HT1080 (cell line): Measurements from ENCODE around the gene MEGF8. TPM values are rescaled to one million over a fixed set of nuclear protein-coding genes. Genes with fewer than 3 reads are reported as not detected.

Experiments
- DNase-seq: peaks from one replicate; pipeline ENCODE4 v3.0.0-alpha.2; 2015; ENCODE audit warnings: low read depth
- total RNA-seq: library from RNA; depleted of rRNA; stranded (reverse); fragments of >200 nt; shearing (Covaris generic); gene quantifications from 2 replicates; pipeline ENCODE4 v1.2.3, GENCODE V29; 2014

Gene MEGF8
- total RNA-seq, 1 experiment from 2014 or later, result 13.2 TPM

DNA sequence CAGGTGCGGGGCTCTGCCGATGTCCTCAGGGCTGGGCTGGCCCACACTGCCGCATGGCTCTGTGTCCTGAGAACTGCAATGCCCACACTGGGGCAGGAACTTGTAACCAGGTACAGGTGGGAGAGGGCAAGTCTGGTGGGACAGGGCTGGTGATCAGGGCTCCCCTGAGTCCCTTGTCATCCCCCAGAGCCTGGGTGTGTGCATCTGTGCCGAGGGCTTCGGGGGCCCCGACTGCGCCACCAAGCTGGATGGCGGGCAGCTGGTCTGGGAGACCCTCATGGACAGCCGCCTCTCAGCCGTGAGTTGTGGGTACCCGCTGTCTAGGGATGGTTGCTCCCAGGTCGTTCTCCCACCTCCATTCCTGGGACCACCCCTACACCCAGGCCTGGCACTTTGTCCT, 30.5 kb downstream of the MEGF8 start:
- no peak for DNase-seq

- no peak for DNase-seq
Measured at GRCh38 chr19:42356686-42357085, 31.3 kb downstream of the MEGF8 start.

GRCh38 chr19:42357290-42357689, 31.9 kb downstream of the MEGF8 start:
- no peak for DNase-seq

DNA sequence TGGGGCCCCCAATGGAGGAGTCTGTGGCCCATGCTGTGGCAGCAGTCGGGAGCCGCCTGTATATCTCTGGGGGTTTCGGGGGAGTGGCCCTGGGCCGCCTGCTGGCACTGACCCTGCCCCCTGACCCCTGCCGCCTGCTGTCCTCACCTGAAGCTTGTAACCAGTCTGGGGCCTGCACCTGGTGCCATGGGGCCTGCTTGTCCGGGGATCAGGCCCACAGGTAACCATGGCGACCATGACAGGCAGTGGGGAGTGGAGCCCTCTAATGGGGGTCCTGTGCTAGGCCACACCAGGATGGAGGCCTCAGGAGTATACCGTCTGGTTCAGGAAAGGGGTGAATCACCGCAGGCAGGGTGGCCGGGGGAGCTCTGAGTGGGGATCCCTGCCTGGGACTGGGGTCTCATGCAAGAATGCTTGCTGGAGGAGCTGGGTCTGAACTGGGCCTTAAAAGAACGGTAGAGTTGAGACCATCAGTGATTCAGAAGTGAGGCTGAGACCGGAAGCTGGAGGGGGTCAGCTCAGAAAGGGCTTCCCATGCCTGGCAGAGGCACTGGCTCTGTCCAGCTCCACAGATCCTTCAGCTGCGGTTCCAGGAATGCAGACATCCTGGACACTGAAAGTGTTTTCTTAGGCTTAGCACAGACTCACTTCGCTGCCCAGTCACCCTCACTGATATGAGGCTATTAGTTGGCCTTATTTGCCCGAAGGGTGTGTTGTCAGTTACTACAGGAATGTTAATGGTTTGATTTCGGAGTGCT, 35.5 kb downstream of the MEGF8 start:
- peak; percentile 58 for DNase-seq

DNA sequence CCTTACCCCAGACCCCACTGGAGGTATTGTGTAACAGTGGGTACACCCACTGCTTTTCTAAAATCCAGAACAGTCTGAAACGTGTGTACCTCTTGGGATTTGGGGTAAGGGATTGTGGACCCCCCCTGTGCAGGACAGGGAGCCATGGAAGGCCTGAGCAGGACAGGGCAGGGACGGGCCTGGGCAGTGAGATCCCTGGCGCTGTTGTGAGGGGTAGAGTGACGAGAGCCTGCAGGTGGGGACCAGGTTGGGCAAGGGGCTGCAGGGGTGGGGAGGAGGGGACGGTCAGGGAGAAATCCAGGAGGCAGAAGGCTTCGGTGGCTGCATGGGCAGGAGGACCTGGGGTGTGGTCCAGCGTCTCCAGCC, 36.1 kb downstream of the MEGF8 start:
- DNase-seq, result no peak

DNA sequence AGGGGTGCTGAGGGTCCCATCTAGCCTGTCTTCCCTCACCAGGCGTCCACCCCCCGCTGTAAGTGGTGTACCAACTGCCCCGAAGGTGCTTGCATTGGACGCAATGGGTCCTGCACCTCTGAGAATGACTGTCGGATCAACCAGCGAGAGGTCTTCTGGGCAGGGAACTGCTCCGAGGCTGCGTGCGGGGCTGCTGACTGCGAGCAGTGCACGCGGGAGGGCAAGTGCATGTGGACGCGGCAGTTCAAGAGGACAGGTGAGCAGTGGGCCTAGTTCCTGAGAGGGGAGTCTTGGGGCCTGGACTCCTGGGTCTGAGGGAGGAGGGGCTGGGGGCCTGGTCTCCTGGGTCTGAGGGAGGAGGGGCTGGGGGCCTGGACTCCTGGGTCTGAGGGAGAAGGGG, 36.9 kb downstream of the MEGF8 start:
- no peak for DNase-seq

- DNase-seq, result no peak
Measured at GRCh38 chr19:42362891-42363440, 37.5 kb downstream of the MEGF8 start.

DNA sequence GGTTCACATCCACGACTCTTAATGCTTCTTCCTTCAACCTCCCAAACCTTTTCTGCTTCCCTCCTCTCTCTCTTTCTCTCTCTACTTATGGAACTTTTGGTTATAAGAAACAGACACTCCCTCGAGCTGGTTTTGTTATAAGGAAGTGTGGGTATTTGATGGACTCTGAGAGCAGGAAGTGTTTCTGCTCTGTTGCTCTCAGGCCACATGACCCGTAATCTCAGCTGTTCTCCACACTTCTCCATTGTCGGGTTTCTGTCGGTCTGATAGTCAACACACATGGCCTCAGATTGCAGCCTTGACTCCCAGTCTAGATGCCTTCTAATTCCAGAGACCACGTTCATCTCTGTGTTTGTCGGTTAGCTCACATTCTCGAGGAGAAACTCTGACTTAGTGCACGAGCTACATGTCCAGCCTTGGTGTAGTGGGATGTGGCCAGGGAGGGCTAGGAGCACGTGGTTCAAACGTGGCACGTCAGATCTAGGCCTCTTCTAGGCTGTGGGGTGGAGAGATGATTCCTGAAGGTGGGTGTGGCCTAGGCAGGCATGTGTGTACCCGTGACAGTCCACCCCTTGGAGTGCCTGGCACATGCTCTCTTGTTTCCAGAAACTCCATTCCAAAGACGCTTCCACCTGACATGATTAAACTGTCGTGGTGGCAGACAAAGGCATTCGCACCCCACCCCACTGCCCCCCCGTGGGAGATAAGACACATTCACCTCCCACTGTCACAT, 38.3 kb downstream of the MEGF8 start:
- DNase-seq, result no peak

- no peak for DNase-seq
Measured at GRCh38 chr19:42366673-42367072, 41.2 kb downstream of the MEGF8 start.

GRCh38 chr19:42367929-42368328, 42.5 kb downstream of the MEGF8 start:
- no peak for DNase-seq

- no peak for DNase-seq
Measured at GRCh38 chr19:42368360-42368759, 42.9 kb downstream of the MEGF8 start.

DNA sequence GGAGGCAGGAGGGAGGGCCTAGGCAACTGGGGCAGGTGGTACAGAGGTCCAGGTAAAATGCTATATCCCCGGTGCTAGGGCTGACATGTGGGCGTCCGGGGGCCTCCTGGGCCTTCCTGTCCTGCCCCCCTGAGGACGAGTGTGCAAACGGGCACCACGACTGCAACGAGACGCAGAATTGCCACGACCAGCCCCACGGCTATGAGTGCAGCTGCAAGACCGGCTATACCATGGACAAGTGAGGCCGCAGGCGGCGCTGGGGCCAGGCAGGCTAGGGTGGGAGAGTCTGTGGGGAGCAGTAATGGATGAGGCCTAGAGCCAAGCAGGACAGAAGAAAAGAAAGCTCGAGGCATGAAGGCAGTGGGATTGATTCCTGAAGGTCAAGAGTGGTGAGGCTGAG, 43.3 kb downstream of the MEGF8 start:
- DNase-seq, result no peak

DNA sequence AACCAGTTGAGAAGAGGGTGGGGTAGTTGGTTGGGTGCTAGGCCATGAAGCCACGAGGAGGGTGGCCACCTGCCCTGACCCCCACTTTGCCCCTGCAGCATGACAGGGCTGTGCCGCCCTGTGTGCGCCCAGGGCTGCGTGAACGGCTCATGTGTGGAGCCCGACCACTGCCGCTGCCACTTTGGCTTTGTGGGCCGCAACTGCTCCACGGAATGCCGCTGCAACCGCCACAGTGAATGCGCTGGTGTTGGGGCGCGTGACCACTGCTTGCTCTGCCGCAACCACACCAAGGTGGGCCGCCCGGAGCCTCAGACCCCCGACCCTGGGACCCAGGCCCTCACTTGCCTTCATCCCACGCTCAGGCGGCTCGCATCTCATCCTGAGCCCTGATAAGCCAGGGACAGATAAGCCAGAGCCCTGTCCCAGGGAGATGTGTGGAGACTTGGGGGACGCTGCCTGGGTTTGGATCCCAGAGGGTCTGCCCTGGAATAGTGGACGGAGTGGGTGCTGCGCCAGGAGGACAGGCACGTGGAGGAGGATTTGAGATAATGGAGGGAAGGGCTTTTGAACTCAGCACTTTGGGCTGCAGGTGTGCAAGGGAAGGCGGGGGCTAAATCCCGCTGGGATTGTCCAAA, 44.1 kb downstream of the MEGF8 start:
- no peak for DNase-seq

DNA sequence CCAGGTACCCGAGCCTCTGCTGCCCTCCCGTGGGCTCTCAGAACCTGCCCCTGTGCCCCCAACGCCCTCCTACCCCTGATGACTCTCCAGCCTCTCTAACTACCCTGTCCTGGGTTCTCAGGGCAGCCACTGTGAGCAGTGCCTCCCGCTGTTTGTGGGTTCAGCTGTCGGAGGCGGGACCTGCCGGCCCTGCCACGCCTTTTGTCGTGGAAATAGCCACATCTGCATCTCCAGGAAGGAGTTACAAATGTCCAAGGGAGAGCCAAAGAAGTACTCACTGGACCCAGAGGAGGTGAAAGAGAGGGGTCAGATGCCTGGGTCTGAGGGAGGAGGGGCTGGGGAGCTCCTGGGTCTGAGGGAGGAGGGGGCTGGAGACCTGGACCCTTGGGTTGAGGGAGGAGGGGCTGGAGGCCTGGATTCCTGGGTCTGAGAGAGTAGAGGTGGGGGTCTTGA, 44.7 kb downstream of the MEGF8 start:
- no peak for DNase-seq

GRCh38 chr19:42370626-42371175, 45.3 kb downstream of the MEGF8 start:
- DNase-seq, result no peak

GRCh38 chr19:42374826-42375376, 49.5 kb downstream of the MEGF8 start:
- no peak for DNase-seq

GRCh38 chr19:42375415-42376176, 50.2 kb downstream of the MEGF8 start:
- no peak for DNase-seq

DNA sequence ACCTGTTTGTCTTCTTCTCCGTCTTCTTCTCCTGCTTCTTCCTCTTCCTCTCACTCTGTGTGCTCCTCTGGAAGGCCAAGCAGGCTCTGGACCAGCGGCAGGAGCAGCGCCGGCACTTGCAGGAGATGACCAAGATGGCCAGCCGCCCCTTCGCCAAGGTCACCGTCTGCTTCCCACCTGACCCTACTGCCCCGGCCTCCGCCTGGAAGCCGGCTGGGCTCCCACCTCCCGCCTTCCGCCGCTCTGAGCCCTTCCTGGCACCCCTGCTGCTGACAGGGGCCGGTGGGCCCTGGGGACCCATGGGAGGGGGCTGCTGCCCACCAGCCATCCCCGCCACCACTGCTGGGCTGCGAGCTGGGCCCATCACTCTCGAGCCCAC, 50.7 kb downstream of the MEGF8 start:
- no peak for DNase-seq

DNA sequence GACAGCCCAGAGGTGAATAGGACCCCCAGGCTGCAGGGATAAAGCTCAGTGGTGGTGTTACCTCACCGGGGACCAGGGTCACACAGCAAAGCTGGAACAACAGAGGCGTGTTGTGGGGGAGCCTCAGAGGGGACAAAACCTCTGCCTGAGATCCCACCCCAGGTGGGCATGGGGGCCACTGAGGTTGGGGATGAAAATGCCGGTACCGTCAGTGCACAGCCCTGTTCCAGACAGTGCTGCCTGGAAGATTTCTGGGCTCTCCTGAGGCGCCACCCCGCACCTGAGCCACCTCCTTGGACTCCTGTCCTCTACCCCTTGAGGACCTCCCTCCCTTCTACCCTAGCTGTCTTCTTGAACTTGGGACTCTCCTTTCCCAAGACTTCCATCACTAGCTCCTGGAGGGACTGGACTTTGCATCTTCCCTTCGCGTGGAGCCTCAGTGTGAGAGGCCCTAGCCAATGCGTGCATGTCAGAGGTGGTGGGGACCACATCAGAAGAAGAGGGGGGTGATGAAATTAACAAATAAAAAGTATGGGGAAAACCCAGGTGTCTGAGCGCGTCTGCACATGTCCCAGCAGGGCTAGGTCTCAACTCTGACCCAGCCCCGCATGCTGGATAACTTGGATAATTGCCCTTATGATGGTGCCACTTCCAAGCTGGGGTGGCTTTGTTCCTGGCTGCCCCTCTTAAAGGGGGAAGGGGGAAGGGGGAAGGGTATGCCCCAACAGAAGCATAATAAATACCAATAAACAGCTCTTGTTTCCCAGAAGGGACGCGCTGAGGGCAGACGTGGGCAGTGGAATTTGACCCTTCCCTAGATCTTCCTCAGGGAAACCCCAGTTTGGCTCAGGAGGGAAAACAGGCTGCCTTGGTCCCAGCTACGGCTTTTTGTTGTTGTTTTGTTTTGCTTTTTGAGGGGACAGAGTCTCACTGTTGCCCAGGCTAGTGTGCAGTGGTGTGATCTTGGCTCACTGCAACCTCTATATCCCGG, 53.1 kb downstream of the MEGF8 start:
- no peak for DNase-seq

- DNase-seq, result no peak
Measured at GRCh38 chr19:42380155-42380554, 54.7 kb downstream of the MEGF8 start.
